IMR-90 (cell line): ENCODE results near the gene TGFBR1. TPM values are rescaled to one million over a fixed set of nuclear protein-coding genes. Genes with fewer than 3 reads are reported as not detected.

Experiments
- ATAC-seq: fragments of 200-7000 bp; cut with Tn5 transposase; 2 replicates; pipeline ENCODE4 v1.9.1; 2020; ENCODE audit warnings: low read depth, mild to moderate bottlenecking, moderate library complexity
- BruUV-seq: library from RNA; stranded (reverse); fragments of 400-500 nt; replicated peaks from 2 replicates; lab custom pipeline; 2021; lab: Mats Ljungman, UMichigan
- CTCF ChIA-PET: fragments of 300-600 bp; formaldehyde crosslinking; extraction: SDS; loops from one replicate; lab custom pipeline; 2021; ENCODE audit warnings: antibody characterized with exemption; lab: Yijun Ruan, JAX
- POLR2A ChIA-PET: fragments of 300-600 bp; sonication (Branson Sonifier 250); formaldehyde crosslinking; loops from one replicate; lab custom pipeline; 2022; ENCODE audit warnings: antibody characterized with exemption; ENCODE audit not compliant: unreplicated experiment; lab: Charles Lee
- DNase-seq: peaks from one replicate; pipeline ENCODE4 v3.0.0; 2013
- H2AFZ ChIP-seq: replicated peaks from 2 replicates; pipeline ENCODE3; 2013; ENCODE audit warnings: low read length, mild to moderate bottlenecking; ENCODE audit not compliant: poor library complexity
- H2AK5ac ChIP-seq: 2 replicates; pipeline ENCODE4 v1.6.1; 2013; ENCODE audit warnings: low read depth, low read length, inconsistent platforms
- H2AK9ac ChIP-seq: replicated peaks from 2 replicates; pipeline ENCODE3; 2013; ENCODE audit warnings: mild to moderate bottlenecking, low read depth, low read length, moderate library complexity; ENCODE audit not compliant: poor library complexity
- H2BK120ac ChIP-seq: 2 replicates; pipeline ENCODE4 v1.6.1; 2013; ENCODE audit warnings: low read depth, low read length, inconsistent platforms
- H2BK15ac ChIP-seq: 3 replicates; pipeline ENCODE4 v1.6.1; 2013; ENCODE audit warnings: low read depth, low read length, inconsistent platforms
- H2BK20ac ChIP-seq: 2 replicates; pipeline ENCODE4 v1.6.1; 2013; ENCODE audit warnings: low read depth, mild to moderate bottlenecking, inconsistent platforms, low read length, moderate library complexity
- H2BK5ac ChIP-seq: 2 replicates; pipeline ENCODE4 v1.6.1; 2013; ENCODE audit warnings: mild to moderate bottlenecking, low read depth, low read length, inconsistent platforms; ENCODE audit not compliant: poor library complexity, severe bottlenecking
- H3K14ac ChIP-seq: replicated peaks from 2 replicates; pipeline ENCODE4 v1.6.1; 2013; ENCODE audit warnings: low read depth, low read length, inconsistent platforms
- H3K18ac ChIP-seq: 2 replicates; pipeline ENCODE4 v1.6.1; 2013; ENCODE audit warnings: low read depth, low read length, control low read depth
- H3K23ac ChIP-seq: 2 replicates; pipeline ENCODE4 v1.6.1; 2013; ENCODE audit warnings: low read depth, low read length, inconsistent platforms
- H3K27ac ChIP-seq: 2 replicates; pipeline ENCODE4 v1.5.1; 2013; ENCODE audit warnings: mild to moderate bottlenecking, control low read depth, low read length; ENCODE audit not compliant: insufficient read depth
- H3K27me3 ChIP-seq: 2 replicates; pipeline ENCODE4 v1.6.1; 2013; ENCODE audit warnings: low read length; ENCODE audit not compliant: control insufficient read depth, insufficient read depth
- H3K36me3 ChIP-seq: 2 replicates; pipeline ENCODE4 v1.6.1; 2013; ENCODE audit warnings: low read length, mixed read lengths; ENCODE audit not compliant: control insufficient read depth, insufficient read depth
- H3K4ac ChIP-seq: 2 replicates; pipeline ENCODE4 v1.6.1; 2013; ENCODE audit warnings: low read depth, low read length, inconsistent platforms
- H3K4me1 ChIP-seq: 2 replicates; pipeline ENCODE4 v1.6.1; 2013; ENCODE audit warnings: low read length, mixed read lengths; ENCODE audit not compliant: control insufficient read depth, insufficient read depth
- H3K4me2 ChIP-seq: 2 replicates; pipeline ENCODE4 v1.6.1; 2013; ENCODE audit warnings: low read depth, mild to moderate bottlenecking, control low read depth, low read length, moderate library complexity
- H3K4me3 ChIP-seq: 2 replicates; pipeline ENCODE4 v1.5.1; 2013; ENCODE audit warnings: low read depth, mild to moderate bottlenecking, control low read depth, low read length, moderate library complexity; ENCODE audit not compliant: insufficient read depth
- H3K56ac ChIP-seq: 2 replicates; pipeline ENCODE4 v1.6.1; 2013; ENCODE audit warnings: low read length, inconsistent platforms; ENCODE audit not compliant: insufficient read depth; ENCODE audit errors: extremely low read depth
- H3K79me1 ChIP-seq, 2 experiments: 2 replicates each; pipeline ENCODE4 v1.6.1; 2013; ENCODE audit warnings: low read length in 2 of 2, inconsistent platforms in 1 of 2, low read depth in 1 of 2
- H3K9ac ChIP-seq: 2 replicates; pipeline ENCODE4 v1.6.1; 2013; ENCODE audit warnings: low read depth, low read length, control low read depth
- H3K9me1 ChIP-seq: 2 replicates; pipeline ENCODE4 v1.6.1; 2013; ENCODE audit warnings: low read length, inconsistent platforms; ENCODE audit not compliant: insufficient read depth
- H3K9me3 ChIP-seq: 2 replicates; pipeline ENCODE4 v1.6.1; 2013; ENCODE audit warnings: low read length; ENCODE audit not compliant: control insufficient read depth, insufficient read depth
- H4K20me1 ChIP-seq: 2 replicates; pipeline ENCODE4 v1.6.1; 2013; ENCODE audit warnings: low read length, inconsistent platforms; ENCODE audit not compliant: insufficient read depth
- H4K5ac ChIP-seq: 2 replicates; pipeline ENCODE4 v1.6.1; 2013; ENCODE audit warnings: mild to moderate bottlenecking, low read depth, low read length, control low read depth
- H4K8ac ChIP-seq, 2 experiments: 2 replicates each; pipeline ENCODE4 v1.6.1; 2013; ENCODE audit warnings: low read depth in 2 of 2, low read length in 2 of 2, control low read depth in 1 of 2, inconsistent platforms in 1 of 2
- H4K91ac ChIP-seq: 2 replicates; pipeline ENCODE4 v1.6.1; 2013; ENCODE audit warnings: low read depth, low read length, inconsistent platforms; ENCODE audit not compliant: insufficient read depth
- BHLHE40 ChIP-seq: fragments of 150-350 bp; IDR thresholded peaks from 2 replicates; pipeline ENCODE4 v1.6.1; 2016; ENCODE audit warnings: mild to moderate bottlenecking, low read depth, low read length
- RAD21 ChIP-seq: IDR thresholded peaks from 2 replicates; pipeline ENCODE4 v1.6.1; 2012; ENCODE audit warnings: low read length, improper control_type of control experiment
- RCOR1 ChIP-seq: IDR thresholded peaks from 2 replicates; pipeline ENCODE4 v1.6.1; 2012; ENCODE audit warnings: mild to moderate bottlenecking, low read length, improper control_type of control experiment; ENCODE audit not compliant: insufficient replicate concordance
- WGBS, 2 experiments: methylation state at CpG; one replicate each; pipeline versions ENCODE4 v1.1.5 to v1.1.7; 2013; ENCODE audit warnings: missing lambda C conversion rate in 2 of 2; ENCODE audit not compliant: insufficient read length in 1 of 2; ENCODE audit errors: extremely low coverage in 2 of 2; 5-methylcytosine and 5-hydroxymethylcytosine counted together
- dilution Hi-C: fragments of 300-500 bp; cut with HindIII; formaldehyde crosslinking; loops from one replicate; pipeline ENCODE4 v1.14.3; 2018; ENCODE audit warnings: low sequenced_read_pairs; ENCODE audit not compliant: unreplicated experiment
- in situ Hi-C: fragments of 300-500 bp; cut with MboI; formaldehyde crosslinking; loops from 3 replicates; pipeline ENCODE4 v1.14.3; 2019; ENCODE audit warnings: low sequenced_read_pairs, inconsistent platforms, mixed read lengths
- intact Hi-C: fragments of 100-400 bp; cut with micrococcal nuclease; formaldehyde crosslinking; loops from 2 replicates; pipeline ENCODE4 v1.10.0; 2022
- polyA plus RNA-seq, 3 experiments: library from polyadenylated mRNA; depleted of rRNA; stranded (reverse); fragments of >200 nt; gene quantifications; 2 replicates each; pipeline ENCODE4 v1.2.3, GENCODE V29; 2012; ENCODE audit warnings: low replicate concordance in 1 of 3
- total RNA-seq: library from RNA; depleted of rRNA; stranded (reverse); fragments of >200 nt; gene quantifications from 2 replicates; pipeline ENCODE4 v1.2.3, GENCODE V29; 2012
- TF ChIP-seq, protein P1 (sequence below): fragments of 150-350 bp; IDR thresholded peaks from 2 replicates; pipeline ENCODE4 v1.6.1; 2016; ENCODE audit warnings: low read depth, mild to moderate bottlenecking, low read length, moderate library complexity, borderline replicate concordance

Gene TGFBR1
- total and polyA plus RNA-seq, 2 of the 4 experiments (the other 2 are of a cell fraction): 15.1 to 75.3 TPM

DNA sequence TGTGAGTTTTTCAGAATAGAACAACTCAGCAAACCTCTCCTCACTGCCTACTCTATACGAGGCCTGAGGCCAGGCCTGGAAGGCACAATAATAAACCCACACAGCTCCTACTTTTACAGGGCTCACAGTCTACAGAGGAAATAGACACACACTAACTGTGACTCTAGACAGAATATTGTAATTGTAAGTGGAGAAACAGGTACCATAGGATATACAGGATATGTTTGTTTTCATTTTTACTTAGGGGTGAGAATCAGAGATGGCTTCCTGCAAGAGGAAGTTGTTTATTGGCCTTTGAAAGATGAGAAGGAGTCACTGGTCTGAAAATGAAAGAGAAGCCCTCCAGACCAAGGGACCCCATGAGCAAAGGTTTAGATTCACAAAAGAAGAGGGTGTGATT is 35.8 kb upstream of the TGFBR1 start:
- H2AFZ ChIP-seq: no peak overlapping the region
- no peak overlapping the region for H2BK5ac ChIP-seq
- H4K5ac ChIP-seq: no peak overlapping the region
- H4K91ac ChIP-seq: no peak overlapping the region
- no peaks in the 10 kb centered on the region for H3K79me1 ChIP-seq
- H3K56ac ChIP-seq: no peak overlapping the region
- no peak overlapping the region for H3K4ac ChIP-seq
- H3K4me1 ChIP-seq: peaks cover 16% of the 10 kb centered on the region
- WGBS, 2 experiments: no CpG with 5 or more reads among the region's 1 CpG
- no peak overlapping the region for H2BK15ac ChIP-seq
- no peak for ATAC-seq
- no peak for DNase-seq
- dilution Hi-C loops (no loop called here), intact Hi-C loops (no loop called here), in situ Hi-C loops (no loop called here)
- H2BK20ac ChIP-seq: no peak overlapping the region
- no peak overlapping the region for H2BK120ac ChIP-seq
- no peak overlapping the region for H3K27ac ChIP-seq
- H3K18ac ChIP-seq: no peak overlapping the region
- CTCF ChIA-PET: no interaction called here
- peaks cover 40% of the 10 kb centered on the region; the same call in 1 of the 2 replicates for H3K36me3 ChIP-seq
- peaks cover 9% of the 10 kb centered on the region for H3K9me1 ChIP-seq
- no peak overlapping the region for H3K4me3 ChIP-seq
- POLR2A ChIA-PET: no interaction called here
- no peak overlapping the region for H3K4me2 ChIP-seq
- no peaks in the 10 kb centered on the region for H4K20me1 ChIP-seq
- H2AK9ac ChIP-seq: no peak overlapping the region
- no peak overlapping the region for H3K23ac ChIP-seq
- no TSS peak for BruUV-seq
- H3K27me3 ChIP-seq: no peaks in the 10 kb centered on the region
- H3K14ac ChIP-seq: no peak overlapping the region
- TF ChIP-seq RAD21: no peak
- TF ChIP-seq, protein P1, sequence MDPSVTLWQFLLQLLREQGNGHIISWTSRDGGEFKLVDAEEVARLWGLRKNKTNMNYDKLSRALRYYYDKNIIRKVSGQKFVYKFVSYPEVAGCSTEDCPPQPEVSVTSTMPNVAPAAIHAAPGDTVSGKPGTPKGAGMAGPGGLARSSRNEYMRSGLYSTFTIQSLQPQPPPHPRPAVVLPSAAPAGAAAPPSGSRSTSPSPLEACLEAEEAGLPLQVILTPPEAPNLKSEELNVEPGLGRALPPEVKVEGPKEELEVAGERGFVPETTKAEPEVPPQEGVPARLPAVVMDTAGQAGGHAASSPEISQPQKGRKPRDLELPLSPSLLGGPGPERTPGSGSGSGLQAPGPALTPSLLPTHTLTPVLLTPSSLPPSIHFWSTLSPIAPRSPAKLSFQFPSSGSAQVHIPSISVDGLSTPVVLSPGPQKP: no peak
- TF ChIP-seq BHLHE40: no peak
- no peak for TF ChIP-seq RCOR1
- no peak overlapping the region for H4K8ac ChIP-seq
- no peak overlapping the region for H3K9ac ChIP-seq
- no peak overlapping the region for H2AK5ac ChIP-seq
- no peaks in the 10 kb centered on the region for H3K9me3 ChIP-seq
